Memory B cell (primary cell): Measurements from ENCODE around the gene EFNA5.

Experiments used
- ATAC-seq: fragments of 150-1000 bp; cut with Tn5 transposase; 2 replicates; pipeline ENCODE4 v1.10.0; 2021; ENCODE audit warnings: low read depth, mild to moderate bottlenecking, moderate library complexity
- DNase-seq, 2 donors: peaks; one replicate each; pipeline ENCODE4 v3.0.0; 2022; ENCODE audit warnings: low spot score in 2 of 2
- H3K27ac Mint-ChIP-seq: one replicate; pipeline ENCODE4 v1.8.0; 2022; ENCODE audit warnings: mild to moderate bottlenecking, moderate library complexity, mixed read lengths
- H3K27me3 Mint-ChIP-seq: one replicate; pipeline ENCODE4 v1.8.0; 2022; ENCODE audit warnings: mixed read lengths
- H3K36me3 Mint-ChIP-seq: one replicate; pipeline ENCODE4 v1.8.0; 2022; ENCODE audit warnings: mild to moderate bottlenecking, mixed read lengths
- H3K4me1 Mint-ChIP-seq: one replicate; pipeline ENCODE4 v1.8.0; 2022; ENCODE audit warnings: mixed read lengths
- H3K4me3 Mint-ChIP-seq: one replicate; pipeline ENCODE4 v1.8.0; 2022; ENCODE audit warnings: mild to moderate bottlenecking, moderate library complexity, mixed read lengths
- H3K9me3 Mint-ChIP-seq: one replicate; pipeline ENCODE4 v1.8.0; 2022; ENCODE audit warnings: mixed read lengths

EFNA5 gene

DNA sequence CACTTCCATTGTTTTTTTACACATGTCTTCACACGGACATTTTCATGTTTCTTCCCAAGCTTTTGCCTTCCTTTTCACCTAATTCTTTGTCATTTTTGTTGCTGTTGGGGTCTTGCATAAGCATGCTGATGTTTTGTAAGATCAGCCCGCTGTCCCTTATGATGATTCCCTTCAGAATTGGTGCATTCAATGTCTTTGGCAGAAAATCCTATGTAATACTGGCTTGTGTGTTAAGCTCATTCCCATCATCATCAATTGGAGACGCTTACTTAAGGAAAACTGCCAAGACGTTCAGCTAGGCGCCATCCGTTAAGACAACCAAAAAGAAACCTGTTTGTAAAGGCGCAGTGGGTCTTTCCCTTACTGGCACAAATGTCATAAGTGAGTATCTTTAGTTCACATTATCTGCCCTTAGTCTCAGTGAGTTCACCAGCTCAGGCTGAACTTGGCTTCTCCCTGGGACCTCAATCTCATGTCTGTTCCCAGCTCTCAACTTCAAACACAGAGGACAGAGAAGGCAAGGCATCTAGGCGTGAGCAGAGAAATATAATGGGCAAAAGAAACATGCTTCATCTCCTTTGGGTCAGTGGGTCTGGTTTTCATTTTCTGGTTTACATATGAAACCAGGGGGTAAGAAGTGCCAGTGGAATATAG is 97.9 kb downstream of the EFNA5 start:
- no peaks in the 10 kb centered on the region for H3K36me3 Mint-ChIP-seq
- ATAC-seq (no peak), DNase-seq (no peak)
- peaks cover 10% of the 10 kb centered on the region for H3K4me1 Mint-ChIP-seq
- H3K9me3 Mint-ChIP-seq, result no peaks in the 10 kb centered on the region
- peaks cover 1% of the 10 kb centered on the region for H3K27me3 Mint-ChIP-seq
- no peak overlapping the region for H3K27ac Mint-ChIP-seq
- H3K4me3 Mint-ChIP-seq, result no peak overlapping the region

GRCh38 chr5:107571621-107572536 is 98.9 kb downstream of the EFNA5 start:
- peak; percentile 77 to 81 for DNase-seq
- Mint-ChIP-seq H3K27ac (no peak overlapping the region), H3K9me3 (no peaks in the 10 kb centered on the region), H3K4me1 (peaks cover 10% of the 10 kb centered on the region), H3K4me3 (peak overlapping the region; percentile 67), H3K27me3 (peaks cover 1% of the 10 kb centered on the region), H3K36me3 (no peaks in the 10 kb centered on the region)
- ATAC-seq, result peak; percentile 88

DNA sequence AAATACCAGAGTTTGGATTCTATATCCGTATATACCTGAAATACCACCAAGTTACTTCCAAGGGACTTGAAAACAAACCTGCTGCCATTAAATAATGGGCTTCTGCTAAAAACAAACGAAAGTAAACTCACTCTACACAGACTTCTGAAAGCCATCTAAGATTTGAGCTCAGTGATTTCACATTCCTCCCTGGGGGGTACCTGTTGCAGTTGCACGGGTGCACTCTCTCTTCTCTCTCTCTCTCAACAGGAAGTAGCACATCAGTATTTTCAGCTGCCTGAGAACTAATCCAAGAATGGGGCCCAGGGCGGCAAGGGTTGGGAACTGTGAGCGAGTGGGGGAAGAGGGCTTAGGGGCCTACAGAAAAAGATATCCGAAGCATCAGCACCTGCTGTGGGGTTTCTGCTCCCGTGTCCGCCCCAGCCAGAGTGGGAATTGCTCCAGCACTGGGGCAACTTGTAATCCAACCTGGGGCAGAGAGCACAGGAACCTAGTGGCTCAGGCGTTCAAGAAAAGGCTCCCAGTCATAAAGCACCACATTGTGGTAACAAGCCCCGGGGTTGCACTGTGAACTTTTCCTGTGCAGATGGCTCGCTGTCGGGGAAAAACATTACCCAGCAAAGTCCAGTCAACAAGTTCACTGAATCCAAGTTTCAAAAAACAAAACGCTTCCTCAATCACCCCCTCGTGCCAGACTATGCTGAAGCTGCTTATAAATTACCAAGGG is 99.8 kb downstream of the EFNA5 start:
- Mint-ChIP-seq H3K4me3 (peak overlapping the region; percentile 67), H3K27me3 (peaks cover 1% of the 10 kb centered on the region), H3K4me1 (peaks cover 10% of the 10 kb centered on the region), H3K9me3 (no peaks in the 10 kb centered on the region), H3K27ac (no peak overlapping the region), H3K36me3 (no peaks in the 10 kb centered on the region)
- DNase-seq (no peak), ATAC-seq (peak; percentile 37)

DNA sequence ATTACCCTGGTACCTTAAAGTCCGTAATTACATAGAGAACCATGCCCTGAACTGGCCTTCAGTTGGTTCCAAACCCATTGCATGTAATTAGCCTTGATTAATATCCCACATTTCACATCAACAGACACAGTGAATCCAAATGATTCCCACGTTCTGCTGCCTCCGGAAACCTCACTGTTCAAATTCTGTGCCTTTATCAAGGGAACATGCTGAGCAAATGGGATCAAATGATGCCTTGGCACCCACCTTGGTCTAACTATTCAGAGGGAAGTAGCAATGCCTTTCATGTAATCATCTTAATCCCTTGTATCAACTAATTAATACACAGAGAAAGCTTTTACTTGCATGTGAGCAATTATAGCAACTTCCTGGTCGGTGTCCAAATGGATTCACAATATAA is 100.6 kb downstream of the EFNA5 start:
- Mint-ChIP-seq H3K4me3 (no peak overlapping the region), H3K36me3 (no peaks in the 10 kb centered on the region)

DNA sequence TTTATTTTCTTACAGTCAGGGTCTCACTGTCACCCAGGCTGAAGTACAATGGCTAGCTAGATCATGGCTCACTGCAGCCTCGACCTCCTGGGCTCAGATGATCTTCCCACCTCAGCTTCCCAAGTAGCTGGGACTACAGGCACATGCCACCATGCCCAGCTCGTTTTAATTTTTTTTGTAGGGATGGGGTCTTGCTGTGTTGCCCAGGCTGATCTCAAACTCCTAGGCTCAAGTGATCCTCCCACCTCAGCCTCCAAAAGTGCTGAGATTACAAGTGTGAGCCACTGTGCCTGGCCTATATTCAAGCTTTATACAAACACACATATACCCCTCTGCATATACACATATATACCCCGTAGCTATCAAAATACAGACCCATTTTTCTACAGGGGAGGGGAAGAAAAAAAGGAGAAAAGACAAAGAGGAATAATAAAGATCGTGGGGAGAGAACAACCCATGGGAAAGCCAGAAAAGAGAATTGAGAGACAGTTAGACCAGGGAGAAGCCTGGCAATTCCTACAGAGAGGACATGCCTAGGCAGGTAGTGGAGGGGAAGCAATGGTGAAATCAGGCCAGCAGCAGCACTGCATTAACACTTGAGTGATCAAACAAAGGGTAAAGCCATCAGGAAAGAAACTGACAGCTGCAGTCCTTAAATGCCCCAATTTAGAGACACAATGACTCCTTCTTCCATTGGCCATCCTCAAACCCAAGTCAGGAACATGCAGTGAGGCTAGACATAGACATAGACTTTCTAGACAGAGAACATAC is 102.7 kb downstream of the EFNA5 start:
- peaks cover 10% of the 10 kb centered on the region for H3K4me1 Mint-ChIP-seq

More for the DNA sequence above, 100.6 kb downstream of the EFNA5 start:
- Mint-ChIP-seq H3K27ac (no peak overlapping the region), H3K4me1 (peaks cover 10% of the 10 kb centered on the region), H3K9me3 (no peaks in the 10 kb centered on the region), H3K27me3 (peaks cover 1% of the 10 kb centered on the region)
- ATAC-seq (no peak), DNase-seq (no peak)

DNA sequence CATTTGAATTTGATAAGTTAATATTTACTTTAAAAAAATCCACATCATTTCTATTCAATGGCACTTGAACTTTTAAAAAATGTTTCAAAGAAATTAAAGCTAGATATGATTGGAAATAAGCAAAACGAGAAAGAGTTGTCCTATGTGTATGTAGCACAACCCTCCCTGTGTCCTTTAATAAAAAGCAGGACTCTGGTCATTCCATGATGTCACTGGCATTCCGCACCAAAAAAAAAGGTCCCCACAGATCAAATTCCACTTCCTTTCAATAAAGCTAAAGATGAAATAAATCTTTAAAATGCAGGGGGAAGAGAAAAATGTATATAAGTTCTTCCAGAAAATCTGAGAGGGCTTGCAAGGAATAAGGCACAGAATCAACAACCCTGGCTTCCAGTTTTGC is 103.8 kb downstream of the EFNA5 start:
- Mint-ChIP-seq H3K27ac (no peak overlapping the region), H3K36me3 (no peaks in the 10 kb centered on the region), H3K4me3 (no peak overlapping the region), H3K4me1 (peaks cover 10% of the 10 kb centered on the region), H3K9me3 (no peaks in the 10 kb centered on the region), H3K27me3 (peaks cover 6% of the 10 kb centered on the region)
- no peak for DNase-seq
- no peak for ATAC-seq

More for the DNA sequence above, 102.7 kb downstream of the EFNA5 start:
- no peak overlapping the region for H3K27ac Mint-ChIP-seq
- no peak overlapping the region for H3K4me3 Mint-ChIP-seq
- no peaks in the 10 kb centered on the region for H3K36me3 Mint-ChIP-seq
- H3K27me3 Mint-ChIP-seq, result peaks cover 6% of the 10 kb centered on the region
- H3K9me3 Mint-ChIP-seq, result no peaks in the 10 kb centered on the region
- no peak for DNase-seq
- ATAC-seq, result no peak

DNA sequence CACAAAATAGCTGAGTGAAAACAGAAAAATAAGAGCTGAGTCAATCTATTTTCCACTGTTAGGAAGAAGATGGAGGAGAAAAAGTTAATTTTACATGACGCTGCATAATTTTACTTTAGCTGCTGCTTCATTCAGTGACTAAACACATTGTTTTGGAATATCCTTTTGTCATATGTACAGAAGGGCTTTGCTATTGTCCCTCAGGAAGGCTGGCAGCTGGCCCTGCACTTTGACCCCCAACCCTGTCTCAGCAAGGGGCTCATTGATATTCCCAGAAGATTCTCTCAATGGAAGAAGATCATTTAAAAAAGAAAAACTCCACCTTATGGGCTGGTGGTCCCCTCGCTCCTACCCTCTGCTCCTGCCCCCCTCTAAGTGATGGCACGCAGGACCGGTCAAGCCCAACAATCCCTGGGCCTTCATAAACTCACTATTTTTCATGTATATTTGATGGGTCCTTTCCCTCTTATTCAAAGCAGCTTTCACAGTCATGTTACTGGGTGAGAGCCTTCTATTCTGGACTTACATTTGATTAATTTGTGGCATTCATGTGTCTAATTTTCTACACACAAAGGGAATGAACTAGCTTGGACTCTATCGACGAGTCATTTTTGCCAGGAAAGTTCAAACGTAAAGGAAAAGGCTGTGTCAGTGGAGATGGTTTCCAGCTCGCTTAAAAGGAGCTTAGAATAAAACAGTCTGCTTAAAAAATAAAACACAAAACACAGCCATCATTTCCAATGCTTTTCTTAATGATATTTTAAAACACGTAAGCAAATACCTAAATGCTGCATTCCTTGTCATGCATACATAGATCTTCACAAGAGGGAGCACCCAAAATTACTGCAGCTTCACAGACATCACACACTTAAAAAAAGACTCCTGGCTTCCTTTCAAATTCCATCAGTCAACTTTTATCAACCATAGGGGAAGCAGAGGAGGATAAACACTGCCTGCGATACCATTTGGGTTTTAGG is 104.7 kb downstream of the EFNA5 start:
- H3K4me3 Mint-ChIP-seq, result no peak overlapping the region
- DNase-seq (no peak), ATAC-seq (no peak)
- H3K4me1 Mint-ChIP-seq, result peaks cover 6% of the 10 kb centered on the region
- H3K9me3 Mint-ChIP-seq, result no peaks in the 10 kb centered on the region
- no peaks in the 10 kb centered on the region for H3K36me3 Mint-ChIP-seq
- no peak overlapping the region for H3K27ac Mint-ChIP-seq
- H3K27me3 Mint-ChIP-seq, result peaks cover 6% of the 10 kb centered on the region

DNA sequence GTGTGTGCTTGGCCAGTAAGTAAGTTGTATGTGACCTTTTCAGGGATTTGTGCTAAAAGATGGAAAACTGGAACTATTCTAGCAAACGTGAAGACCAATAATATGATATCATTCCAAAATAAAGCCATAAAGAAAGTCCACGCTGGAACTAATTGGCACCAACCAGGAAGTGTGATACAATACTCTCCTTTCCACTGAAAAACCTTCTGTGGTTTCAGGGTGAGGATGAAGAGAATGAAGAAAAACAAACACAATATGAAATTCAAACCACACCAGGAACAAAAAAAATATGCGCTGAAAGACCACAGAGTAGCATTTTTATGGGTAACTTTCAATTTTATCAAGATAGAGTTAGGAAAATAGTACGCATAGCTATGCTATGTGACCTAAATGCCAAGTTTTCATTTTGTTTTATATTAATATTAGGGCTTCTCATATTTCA is 105.8 kb downstream of the EFNA5 start:
- no peak overlapping the region for H3K4me3 Mint-ChIP-seq
- DNase-seq (no peak), ATAC-seq (no peak)
- no peak overlapping the region for H3K27ac Mint-ChIP-seq
- H3K36me3 Mint-ChIP-seq, result no peaks in the 10 kb centered on the region
- H3K4me1 Mint-ChIP-seq, result no peaks in the 10 kb centered on the region
- H3K27me3 Mint-ChIP-seq, result peaks cover 5% of the 10 kb centered on the region
- no peaks in the 10 kb centered on the region for H3K9me3 Mint-ChIP-seq

DNA sequence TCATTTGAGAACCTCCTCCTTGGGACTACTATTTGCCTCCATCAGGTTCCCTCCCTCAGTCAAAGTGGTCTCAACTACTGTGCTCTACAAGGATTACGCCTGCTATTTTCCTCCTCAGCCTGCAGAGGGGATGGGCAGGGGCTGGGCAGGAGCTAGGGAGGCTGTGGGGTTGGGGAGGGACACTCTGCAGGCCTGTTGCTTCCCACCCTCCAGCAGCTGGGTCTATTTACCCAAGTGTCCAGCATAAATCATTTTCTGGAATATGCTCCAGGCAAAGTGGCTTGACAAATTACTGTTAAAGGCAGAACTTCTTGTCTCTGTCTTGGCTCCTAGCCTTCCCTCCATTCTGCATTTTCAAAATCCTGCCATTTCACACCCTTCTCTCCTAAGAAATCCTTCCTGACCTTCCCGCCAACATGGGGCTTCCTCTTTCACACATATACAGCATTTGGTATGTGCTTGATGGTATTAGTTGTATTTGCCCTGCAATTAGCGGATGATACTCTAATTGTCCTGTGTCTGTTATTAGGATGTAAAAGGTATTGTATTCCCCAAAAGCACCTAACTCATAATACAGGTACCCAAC is 106.7 kb downstream of the EFNA5 start:
- Mint-ChIP-seq H3K4me1 (no peaks in the 10 kb centered on the region), H3K27me3 (peaks cover 5% of the 10 kb centered on the region), H3K4me3 (no peak overlapping the region), H3K36me3 (no peaks in the 10 kb centered on the region), H3K27ac (no peak overlapping the region), H3K9me3 (no peaks in the 10 kb centered on the region)
- DNase-seq, result no peak
- ATAC-seq, result no peak

- Mint-ChIP-seq H3K4me1 (no peaks in the 10 kb centered on the region), H3K27ac (no peak overlapping the region), H3K36me3 (no peaks in the 10 kb centered on the region), H3K4me3 (no peak overlapping the region), H3K27me3 (peaks cover 5% of the 10 kb centered on the region), H3K9me3 (no peaks in the 10 kb centered on the region)
- ATAC-seq (no peak), DNase-seq (no peak)
These were observed 110.4 kb downstream of the EFNA5 start for GRCh38 chr5:107560377-107560776.

- no peaks in the 10 kb centered on the region for H3K36me3 Mint-ChIP-seq
- H3K4me3 Mint-ChIP-seq, result no peak overlapping the region
- no peaks in the 10 kb centered on the region for H3K9me3 Mint-ChIP-seq
- DNase-seq (no peak), ATAC-seq (no peak)
- H3K4me1 Mint-ChIP-seq, result no peaks in the 10 kb centered on the region
- no peak overlapping the region for H3K27ac Mint-ChIP-seq
- peaks cover 3% of the 10 kb centered on the region for H3K27me3 Mint-ChIP-seq
These were observed 111.8 kb downstream of the EFNA5 start for GRCh38 chr5:107558823-107559375.

DNA sequence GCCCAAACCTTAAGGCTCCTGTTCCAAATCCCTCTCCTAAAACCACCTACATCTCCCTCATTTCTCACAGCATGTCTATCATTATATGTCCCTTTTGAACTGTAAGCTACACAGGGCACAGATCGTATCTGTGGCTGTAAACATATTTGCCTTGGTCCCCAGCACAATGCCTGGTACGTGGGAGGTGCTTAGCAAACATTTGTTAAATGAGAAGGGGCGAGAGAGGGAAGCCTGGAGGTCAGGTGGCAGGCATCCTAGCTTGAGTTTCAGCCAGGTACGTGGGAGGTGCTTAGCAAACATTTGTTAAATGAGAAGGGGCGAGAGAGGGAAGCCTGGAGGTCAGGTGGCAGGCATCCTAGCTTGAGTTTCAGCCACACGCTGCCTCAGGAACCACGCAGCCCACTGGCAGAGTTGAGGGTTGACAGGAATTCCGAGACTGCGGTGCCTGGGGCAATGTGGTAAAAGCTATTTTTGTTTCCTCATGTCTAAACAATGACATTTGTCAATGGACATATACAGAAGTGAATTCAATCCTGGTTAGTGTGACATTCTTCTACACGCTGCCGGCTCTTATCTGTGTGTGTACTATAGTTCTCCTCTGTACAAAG is 113.6 kb downstream of the EFNA5 start:
- H3K27ac Mint-ChIP-seq, result no peak overlapping the region
- H3K4me1 Mint-ChIP-seq, result no peaks in the 10 kb centered on the region
- H3K27me3 Mint-ChIP-seq, result no peaks in the 10 kb centered on the region
- DNase-seq (no peak), ATAC-seq (no peak)
- H3K4me3 Mint-ChIP-seq, result no peak overlapping the region
- no peaks in the 10 kb centered on the region for H3K9me3 Mint-ChIP-seq
- H3K36me3 Mint-ChIP-seq, result no peaks in the 10 kb centered on the region
